Gastrocnemius medialis (tissue), 4 donors: ENCODE results near the gene PLEKHA4. TPM values are rescaled to one million over a fixed set of nuclear protein-coding genes. Genes with fewer than 3 reads are reported as not detected.
"Not testable (repeated sequence)": the region's sequence is repeated elsewhere in the genome, so short reads cannot be mapped to it uniquely, and the experiment has no call there.

Experiments used
- ATAC-seq, 2 donors: fragments of 150-250 bp; one replicate each; pipeline ENCODE4 v1.9.1; 2016
- DNase-seq, 2 donors: peaks; one replicate each; pipeline ENCODE4 v3.0.0-alpha.2; 2019
- H3K27ac ChIP-seq, 4 donors: fragments of 200-600 bp; sonication (generic); 1 replicate in 1 of 4; 2 replicates in 3 of 4; pipeline ENCODE4 v1.5.1; 2016 to 2018; ENCODE audit warnings: mild to moderate bottlenecking in 2 of 4, moderate library complexity in 1 of 4
- H3K27me3 ChIP-seq, 3 donors: fragments of 200-600 bp; sonication (generic) in 2 of 3; 1 replicate in 1 of 3; 2 replicates in 2 of 3; pipeline versions ENCODE4 v1.5.1 to v1.6.0; 2016 to 2019; ENCODE audit warnings: mild to moderate bottlenecking in 1 of 3, moderate library complexity in 1 of 3
- H3K36me3 ChIP-seq, 2 donors: fragments of 200-600 bp; sonication (generic) in 1 of 2; one replicate each; pipeline ENCODE4 v1.5.1; 2017 to 2018
- H3K4me1 ChIP-seq, 2 donors: fragments of 200-600 bp; sonication (generic) in 1 of 2; one replicate each; pipeline ENCODE4 v1.5.1; 2016 to 2017; ENCODE audit warnings: mild to moderate bottlenecking in 2 of 2
- H3K4me3 ChIP-seq, 4 donors: fragments of 200-600 bp; sonication (generic) in 3 of 4; 1 replicate in 1 of 4; 2 replicates in 3 of 4; pipeline ENCODE4 v1.5.1; 2016 to 2019; ENCODE audit warnings: mild to moderate bottlenecking in 2 of 4
- H3K9me3 ChIP-seq, 3 donors: fragments of 200-600 bp; sonication (generic) in 2 of 3; 1 replicate in 1 of 3; 2 replicates in 2 of 3; pipeline ENCODE4 v1.5.1; 2016 to 2019
- POLR2A ChIP-seq, 2 donors: fragments of 450-650 bp; IDR thresholded peaks; one replicate each; pipeline ENCODE4 v1.6.1; 2017; ENCODE audit warnings: antibody characterized with exemption in 2 of 2, mild to moderate bottlenecking in 2 of 2, moderate library complexity in 2 of 2
- in situ Hi-C, 4 donors: fragments of 200-750 bp; cut with MboI; loops; one replicate each; pipeline versions ENCODE4 v1.15.0 to v1.8.0; 2017; ENCODE audit warnings: low sequenced_read_pairs in 4 of 4
- intact Hi-C: fragments of 100-400 bp; cut with DNase I; formaldehyde crosslinking; loops from one replicate; pipeline ENCODE4 v1.15.1; 2023; ENCODE audit warnings: low total_unique reads
- total RNA-seq, 4 donors: library from RNA; depleted of rRNA; stranded (reverse); fragments of >200 nt; gene quantifications; one replicate each; pipeline versions ENCODE4 v1.1.0 to v1.2.3, GENCODE V29; 2016
- TF ChIP-seq, protein P1 (sequence below), 5 experiments: fragments of 450-650 bp in 3 of 5; fragments of 200-600 bp in 2 of 5; sonication (generic) in 2 of 5; IDR thresholded peaks in 4 of 5; conservative IDR thresholded peaks in 1 of 5; 1 replicate in 4 of 5; 2 replicates in 1 of 5; pipeline ENCODE4 v1.5.1; 2016 to 2019; ENCODE audit warnings: antibody characterized with exemption in 5 of 5, mild to moderate bottlenecking in 3 of 5, moderate library complexity in 3 of 5

PLEKHA4 gene
- total RNA-seq, 4 donors from 2014 or later: 3.4 to 9.7 (median 6.3) TPM

DNA sequence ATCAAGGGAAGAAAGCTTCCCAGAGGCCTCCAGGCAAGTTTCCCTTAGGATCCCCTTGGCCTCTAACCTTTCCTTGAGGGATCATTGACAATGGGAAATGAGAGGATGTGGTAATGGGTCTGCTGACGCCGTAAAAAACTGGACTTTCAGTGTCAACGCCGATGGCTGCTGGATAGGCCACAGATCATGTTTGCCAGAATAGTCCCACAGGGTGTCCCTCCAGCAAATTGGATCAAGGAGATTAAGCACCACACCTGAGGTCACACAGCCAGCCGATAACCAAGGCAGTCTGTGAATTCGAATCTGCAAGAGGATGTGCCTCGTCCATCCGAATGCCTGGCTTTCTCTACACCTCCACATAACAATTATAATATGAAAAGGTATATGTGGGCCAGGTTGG, 75.1 kb downstream of the PLEKHA4 start:
- no peaks in the 10 kb centered on the region for H3K36me3 ChIP-seq
- no peak for TF ChIP-seq POLR2A (IDR thresholded peaks at IDR 0.05)
- TF ChIP-seq, protein P1, sequence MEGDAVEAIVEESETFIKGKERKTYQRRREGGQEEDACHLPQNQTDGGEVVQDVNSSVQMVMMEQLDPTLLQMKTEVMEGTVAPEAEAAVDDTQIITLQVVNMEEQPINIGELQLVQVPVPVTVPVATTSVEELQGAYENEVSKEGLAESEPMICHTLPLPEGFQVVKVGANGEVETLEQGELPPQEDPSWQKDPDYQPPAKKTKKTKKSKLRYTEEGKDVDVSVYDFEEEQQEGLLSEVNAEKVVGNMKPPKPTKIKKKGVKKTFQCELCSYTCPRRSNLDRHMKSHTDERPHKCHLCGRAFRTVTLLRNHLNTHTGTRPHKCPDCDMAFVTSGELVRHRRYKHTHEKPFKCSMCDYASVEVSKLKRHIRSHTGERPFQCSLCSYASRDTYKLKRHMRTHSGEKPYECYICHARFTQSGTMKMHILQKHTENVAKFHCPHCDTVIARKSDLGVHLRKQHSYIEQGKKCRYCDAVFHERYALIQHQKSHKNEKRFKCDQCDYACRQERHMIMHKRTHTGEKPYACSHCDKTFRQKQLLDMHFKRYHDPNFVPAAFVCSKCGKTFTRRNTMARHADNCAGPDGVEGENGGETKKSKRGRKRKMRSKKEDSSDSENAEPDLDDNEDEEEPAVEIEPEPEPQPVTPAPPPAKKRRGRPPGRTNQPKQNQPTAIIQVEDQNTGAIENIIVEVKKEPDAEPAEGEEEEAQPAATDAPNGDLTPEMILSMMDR (IDR thresholded peaks at IDR 0.05 in 4 of 5, conservative IDR thresholded peaks at IDR 0.05 in 1 of 5): no peak
- peaks cover 0 to 4% of the 10 kb centered on the region in 2 donors for H3K4me1 ChIP-seq
- no peak overlapping the region for H3K4me3 ChIP-seq
- intact Hi-C loops (no loop called here), in situ Hi-C loops (loop anchor here (5.0 kb wide), 2 partner anchors 39 to 49 kb away; no protein-coding TSS in a partner anchor)
- ATAC-seq (no peak), DNase-seq (no peak)
- no peaks in the 10 kb centered on the region for H3K27me3 ChIP-seq
- no peak overlapping the region for H3K27ac ChIP-seq
- H3K9me3 ChIP-seq: no peaks in the 10 kb centered on the region

DNA sequence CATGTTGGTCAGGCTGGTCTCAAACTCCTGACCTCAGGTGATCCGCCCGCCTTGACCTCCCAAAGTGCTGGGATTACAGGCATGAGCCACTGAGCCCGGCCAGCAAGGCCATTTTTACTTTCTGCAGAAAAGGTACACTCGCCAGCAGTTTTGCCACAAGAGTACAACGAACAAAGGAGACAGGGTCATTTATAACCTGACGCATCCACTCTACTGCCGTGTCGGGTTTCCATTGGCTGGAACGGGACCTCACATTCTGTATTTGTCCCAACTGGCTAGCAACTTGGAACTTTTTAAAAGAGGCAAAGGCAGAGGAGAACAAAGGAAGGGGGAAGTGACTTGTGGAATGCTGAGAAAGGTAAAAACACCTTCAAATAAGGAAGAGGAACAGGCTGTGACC, 81.1 kb downstream of the PLEKHA4 start:
- in situ Hi-C loops: loop anchor here in 1 of 4 donors (10.0 kb wide), 1 partner anchor 187 kb away; no protein-coding TSS in a partner anchor
- H3K9me3 ChIP-seq, H3K4me3 ChIP-seq, H3K36me3 ChIP-seq, H3K27me3 ChIP-seq: not testable (repeated sequence)
- H3K4me1 ChIP-seq: peaks cover 15 to 22% of the 10 kb centered on the region in 2 donors
- ATAC-seq (peak in 1 of 2 donors; percentile 46), DNase-seq (peak; percentile 50 to 83)
- peak overlapping the region; percentile 85 to 89 (median 88) for H3K27ac ChIP-seq
- intact Hi-C loops: loop anchor here (2.0 kb wide), 1 partner anchor 149 kb away; no protein-coding TSS in a partner anchor

Other genes with a start within 250 kb of the PLEKHA4 start
- gene RPL18, start 249.4 kb downstream of the PLEKHA4 start, total RNA-seq: 1,000 to 10,000 TPM; 1,223 to 1,420 (median 1,299) TPM
- 10 to 100 TPM in 2 of 4 donors, 1 to 10 TPM in 2; 7.8 to 12.4 (median 9.2) TPM for gene SPHK2, start 249.1 kb downstream of the PLEKHA4 start, total RNA-seq
- 10 to 100 TPM in 1 of 4 donors, 1 to 10 TPM in 3; 1.7 to 12.9 (median 4.4) TPM for gene DBP, start 231.2 kb downstream of the PLEKHA4 start, total RNA-seq
- 1 to 10 TPM; 1.6 to 3.5 (median 2.6) TPM for gene CA11, start 222.4 kb downstream of the PLEKHA4 start, total RNA-seq
- not detected for gene NTN5, start 195.6 kb downstream of the PLEKHA4 start, total RNA-seq
- under 1 TPM in 1 of 4 donors, not detected in 3; 0.19 TPM for gene FUT2, start 172.6 kb downstream of the PLEKHA4 start, total RNA-seq
- gene MAMSTR, start 148.9 kb downstream of the PLEKHA4 start, total RNA-seq: 10 to 100 TPM in 1 of 4 donors, 1 to 10 TPM in 3; 3.4 to 10.8 (median 5.4) TPM
- gene RASIP1, start 128.0 kb downstream of the PLEKHA4 start, total RNA-seq: 1 to 10 TPM; 3.4 to 8.1 (median 6.3) TPM
- 1 to 10 TPM in 1 of 4 donors, not detected in 3; 2.1 TPM for gene IZUMO1, start 121.7 kb downstream of the PLEKHA4 start, total RNA-seq
- 1 to 10 TPM in 2 of 4 donors, under 1 TPM in 2; 0.61 to 1.3 (median 0.98) TPM for gene FUT1, start 116.0 kb downstream of the PLEKHA4 start, total RNA-seq
- not detected for gene FGF21, start 113.1 kb downstream of the PLEKHA4 start, total RNA-seq
- gene BCAT2, start 57.6 kb downstream of the PLEKHA4 start, total RNA-seq: 10 to 100 TPM; 28.0 to 56.6 (median 43.8) TPM
- 1 to 10 TPM in 3 of 4 donors, not detected in 1; 1.2 to 1.9 (median 1.7) TPM for gene HSD17B14, start 32.1 kb downstream of the PLEKHA4 start, total RNA-seq
- 10 to 100 TPM; 28.7 to 73.9 (median 39.8) TPM for gene PPP1R15A, start 3.8 kb upstream of the PLEKHA4 start, total RNA-seq
- gene TULP2, start 30.1 kb upstream of the PLEKHA4 start, total RNA-seq: not detected
- 100 to 1,000 TPM in 3 of 4 donors, 10 to 100 TPM in 1; 83.9 to 162 (median 148) TPM for gene NUCB1, start 31.7 kb upstream of the PLEKHA4 start, total RNA-seq
- not detected for gene DHDH, start 65.1 kb upstream of the PLEKHA4 start, total RNA-seq
- 10 to 100 TPM in 3 of 4 donors, 1 to 10 TPM in 1; 7.9 to 21.8 (median 18.0) TPM for gene BAX, start 86.3 kb upstream of the PLEKHA4 start, total RNA-seq
- gene FTL, start 96.7 kb upstream of the PLEKHA4 start, total RNA-seq: 1,000 to 10,000 TPM in 3 of 4 donors, 100 to 1,000 TPM in 1; 894 to 1,364 (median 1,121) TPM
- 100 to 1,000 TPM; 110 to 221 (median 126) TPM for gene GYS1, start 124.7 kb upstream of the PLEKHA4 start, total RNA-seq
- gene RUVBL2, start 125.3 kb upstream of the PLEKHA4 start, total RNA-seq: 100 to 1,000 TPM; 134 to 185 (median 146) TPM
- 1 to 10 TPM in 1 of 4 donors, not detected in 3; 1.9 TPM for gene LHB, start 148.5 kb upstream of the PLEKHA4 start, total RNA-seq
- not detected for gene CGB3, start 155.7 kb upstream of the PLEKHA4 start, total RNA-seq
- not detected for gene CGB2, start 163.3 kb upstream of the PLEKHA4 start, total RNA-seq
- not detected for gene CGB1, start 168.3 kb upstream of the PLEKHA4 start, total RNA-seq
- not detected for gene CGB5, start 175.2 kb upstream of the PLEKHA4 start, total RNA-seq
- not detected for gene CGB8, start 180.5 kb upstream of the PLEKHA4 start, total RNA-seq
- gene CGB7, start 189.1 kb upstream of the PLEKHA4 start, total RNA-seq: 1 to 10 TPM in 1 of 4 donors, under 1 TPM in 1, not detected in 2; 0.42 to 1.1 TPM
- gene NTF4, start 196.2 kb upstream of the PLEKHA4 start, total RNA-seq: 1 to 10 TPM; 1.3 to 6.8 (median 2.9) TPM
- gene KCNA7, start 204.1 kb upstream of the PLEKHA4 start, total RNA-seq: 10 to 100 TPM in 3 of 4 donors, 1 to 10 TPM in 1; 4.3 to 20.2 (median 13.9) TPM
- 100 to 1,000 TPM in 2 of 4 donors, 10 to 100 TPM in 2; 55.6 to 305 (median 107) TPM for gene SNRNP70, start 216.8 kb upstream of the PLEKHA4 start, total RNA-seq
- 10 to 100 TPM; 25.7 to 97.9 (median 34.0) TPM for gene LIN7B, start 245.8 kb upstream of the PLEKHA4 start, total RNA-seq